Fibroblast of mammary gland (primary cell): ENCODE data around the gene RPL27.

ENCODE experiments used
- DNase-seq: peaks from one replicate; pipeline ENCODE4 v3.0.0-alpha.2; 2010; ENCODE audit warnings: low read depth
- H3K4me3 ChIP-seq: 2 replicates; pipeline ENCODE4 v1.5.1; 2011; ENCODE audit warnings: low read depth, mild to moderate bottlenecking, low read length, moderate library complexity; ENCODE audit not compliant: control insufficient read depth
- TF ChIP-seq, protein P1 (sequence below): conservative IDR thresholded peaks from 2 replicates; pipeline ENCODE4 v1.5.1; 2011; ENCODE audit warnings: low read depth, low read length, inconsistent platforms; ENCODE audit not compliant: control insufficient read depth, insufficient read depth

RPL27 gene

GRCh38 chr17:43024407-43025289 is 26.4 kb downstream of the RPL27 start, which contains the start of gene RND2:
TSS of gene RND2 (plus strand) at chr17:43025231. CDS start at chr17:43025348, 117 bp downstream.
- TF ChIP-seq, protein P1, sequence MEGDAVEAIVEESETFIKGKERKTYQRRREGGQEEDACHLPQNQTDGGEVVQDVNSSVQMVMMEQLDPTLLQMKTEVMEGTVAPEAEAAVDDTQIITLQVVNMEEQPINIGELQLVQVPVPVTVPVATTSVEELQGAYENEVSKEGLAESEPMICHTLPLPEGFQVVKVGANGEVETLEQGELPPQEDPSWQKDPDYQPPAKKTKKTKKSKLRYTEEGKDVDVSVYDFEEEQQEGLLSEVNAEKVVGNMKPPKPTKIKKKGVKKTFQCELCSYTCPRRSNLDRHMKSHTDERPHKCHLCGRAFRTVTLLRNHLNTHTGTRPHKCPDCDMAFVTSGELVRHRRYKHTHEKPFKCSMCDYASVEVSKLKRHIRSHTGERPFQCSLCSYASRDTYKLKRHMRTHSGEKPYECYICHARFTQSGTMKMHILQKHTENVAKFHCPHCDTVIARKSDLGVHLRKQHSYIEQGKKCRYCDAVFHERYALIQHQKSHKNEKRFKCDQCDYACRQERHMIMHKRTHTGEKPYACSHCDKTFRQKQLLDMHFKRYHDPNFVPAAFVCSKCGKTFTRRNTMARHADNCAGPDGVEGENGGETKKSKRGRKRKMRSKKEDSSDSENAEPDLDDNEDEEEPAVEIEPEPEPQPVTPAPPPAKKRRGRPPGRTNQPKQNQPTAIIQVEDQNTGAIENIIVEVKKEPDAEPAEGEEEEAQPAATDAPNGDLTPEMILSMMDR: peak; percentile 85
- peak; percentile 97 for DNase-seq
- peak within 1 kb of the TSS; percentile 66 for H3K4me3 ChIP-seq

- TF ChIP-seq, protein P1: no peak
- H3K4me3 ChIP-seq: peak overlapping the region; percentile 26
- no peak for DNase-seq
Measured at GRCh38 chr17:43025290-43025657, 27.1 kb downstream of the RPL27 start.

- H3K4me3 ChIP-seq: no peak overlapping the region
- DNase-seq: no peak
- TF ChIP-seq, protein P1: no peak
Measured at GRCh38 chr17:43025766-43026537, 27.7 kb downstream of the RPL27 start.

- H3K4me3 ChIP-seq: no peak overlapping the region
- DNase-seq: no peak
- TF ChIP-seq, protein P1: no peak
Measured at GRCh38 chr17:43026595-43026994, 28.4 kb downstream of the RPL27 start.

DNA sequence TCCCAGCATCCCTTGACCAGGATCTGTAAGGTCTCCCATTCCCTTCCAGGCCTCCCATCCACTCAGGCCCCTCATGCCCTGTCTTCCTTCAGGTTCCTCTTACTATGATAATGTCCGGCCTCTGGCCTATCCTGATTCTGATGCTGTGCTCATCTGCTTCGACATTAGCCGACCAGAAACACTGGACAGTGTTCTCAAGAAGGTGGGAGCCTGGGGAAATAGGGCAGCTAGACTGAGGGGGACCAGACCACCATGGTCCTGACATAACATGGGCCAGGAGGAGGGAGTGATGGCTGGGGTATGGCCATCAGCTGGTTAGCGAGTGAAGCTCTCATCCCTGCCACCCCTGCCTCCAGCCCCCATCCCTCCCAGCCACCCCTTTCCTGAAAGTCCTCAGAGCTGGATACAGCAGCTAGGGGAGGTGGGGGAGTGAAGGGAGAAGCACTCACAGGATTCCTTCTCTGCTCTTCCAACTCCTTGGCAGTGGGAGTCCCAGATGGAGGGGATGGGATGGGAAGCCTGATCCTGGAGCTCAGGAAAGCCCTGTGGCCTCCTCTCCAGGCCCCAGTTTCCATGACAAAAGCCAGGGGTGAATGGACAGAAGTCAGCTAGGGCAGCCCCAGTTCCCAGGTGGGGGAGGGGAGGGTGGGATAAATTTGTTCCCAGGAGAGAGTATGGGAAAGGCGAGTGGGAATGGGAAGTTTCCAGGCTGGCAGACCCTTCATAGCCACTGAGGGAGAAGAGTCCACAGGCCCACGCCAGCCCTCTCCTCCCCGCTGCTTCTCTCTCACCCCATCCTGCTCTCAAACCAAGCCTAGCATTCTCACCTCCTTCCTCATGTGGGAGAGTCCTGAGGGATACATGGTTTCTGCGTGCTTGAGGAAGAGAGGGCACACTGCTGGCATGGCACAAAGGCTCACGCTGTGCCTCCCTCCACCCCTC is 29.1 kb downstream of the RPL27 start:
- H3K4me3 ChIP-seq: no peak overlapping the region
- DNase-seq: no peak
- TF ChIP-seq, protein P1: no peak
